Tibial nerve (tissue), 4 donors: Measurements from ENCODE around the gene SDHAF2.

Experiments
- EP300 ChIP-seq, 2 donors: sonication (generic); formaldehyde crosslinking; IDR thresholded peaks; one replicate each; pipeline ENCODE4 v1.6.1; 2017; ENCODE audit warnings: antibody characterized with exemption in 2 of 2, mild to moderate bottlenecking in 1 of 2
- POLR2A ChIP-seq, 2 donors: fragments of 450-650 bp; IDR thresholded peaks; one replicate each; pipeline ENCODE4 v1.6.1; 2017; ENCODE audit warnings: antibody characterized with exemption in 2 of 2, mild to moderate bottlenecking in 2 of 2, moderate library complexity in 2 of 2
- TF ChIP-seq, protein P1 (sequence below), 5 experiments: fragments of 200-600 bp in 3 of 5; fragments of 450-650 bp in 2 of 5; sonication (generic) in 3 of 5; IDR thresholded peaks; one replicate each; pipeline ENCODE4 v1.5.1; 2016 to 2019; ENCODE audit warnings: antibody characterized with exemption in 5 of 5, mild to moderate bottlenecking in 3 of 5, moderate library complexity in 2 of 5

DNA sequence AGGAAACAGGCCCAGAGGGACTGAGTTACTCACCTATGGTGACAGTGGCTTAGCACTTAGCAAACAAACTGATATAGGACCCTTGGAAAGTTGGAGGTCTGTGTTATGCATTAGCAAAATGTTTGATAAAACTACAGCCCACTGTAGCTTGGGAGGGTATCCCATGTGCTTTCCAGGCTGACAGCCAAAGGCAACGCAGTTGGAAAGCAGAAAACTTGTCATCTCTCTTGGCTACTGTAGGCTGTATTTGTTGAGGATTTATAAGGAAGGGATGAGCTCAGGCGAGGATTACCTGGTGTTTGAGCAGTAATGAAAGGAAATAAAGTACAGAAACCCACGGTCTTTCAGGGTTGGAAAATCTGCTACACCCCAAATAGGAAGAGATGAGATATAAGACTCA lies 23.8 kb downstream of the SDHAF2 start:
- TF ChIP-seq POLR2A (IDR thresholded peaks at IDR 0.05) (no peak), EP300 (IDR thresholded peaks at IDR 0.05) (no peak)
- TF ChIP-seq, protein P1, sequence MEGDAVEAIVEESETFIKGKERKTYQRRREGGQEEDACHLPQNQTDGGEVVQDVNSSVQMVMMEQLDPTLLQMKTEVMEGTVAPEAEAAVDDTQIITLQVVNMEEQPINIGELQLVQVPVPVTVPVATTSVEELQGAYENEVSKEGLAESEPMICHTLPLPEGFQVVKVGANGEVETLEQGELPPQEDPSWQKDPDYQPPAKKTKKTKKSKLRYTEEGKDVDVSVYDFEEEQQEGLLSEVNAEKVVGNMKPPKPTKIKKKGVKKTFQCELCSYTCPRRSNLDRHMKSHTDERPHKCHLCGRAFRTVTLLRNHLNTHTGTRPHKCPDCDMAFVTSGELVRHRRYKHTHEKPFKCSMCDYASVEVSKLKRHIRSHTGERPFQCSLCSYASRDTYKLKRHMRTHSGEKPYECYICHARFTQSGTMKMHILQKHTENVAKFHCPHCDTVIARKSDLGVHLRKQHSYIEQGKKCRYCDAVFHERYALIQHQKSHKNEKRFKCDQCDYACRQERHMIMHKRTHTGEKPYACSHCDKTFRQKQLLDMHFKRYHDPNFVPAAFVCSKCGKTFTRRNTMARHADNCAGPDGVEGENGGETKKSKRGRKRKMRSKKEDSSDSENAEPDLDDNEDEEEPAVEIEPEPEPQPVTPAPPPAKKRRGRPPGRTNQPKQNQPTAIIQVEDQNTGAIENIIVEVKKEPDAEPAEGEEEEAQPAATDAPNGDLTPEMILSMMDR (IDR thresholded peaks at IDR 0.05), result no peak
